ENCODE data around the gene AKT1. TPM values are rescaled to one million over a fixed set of nuclear protein-coding genes. Genes with fewer than 3 reads are reported as not detected.

Gene AKT1
- total RNA-seq, 1 donor from 2014 or later: 155 TPM

DNA sequence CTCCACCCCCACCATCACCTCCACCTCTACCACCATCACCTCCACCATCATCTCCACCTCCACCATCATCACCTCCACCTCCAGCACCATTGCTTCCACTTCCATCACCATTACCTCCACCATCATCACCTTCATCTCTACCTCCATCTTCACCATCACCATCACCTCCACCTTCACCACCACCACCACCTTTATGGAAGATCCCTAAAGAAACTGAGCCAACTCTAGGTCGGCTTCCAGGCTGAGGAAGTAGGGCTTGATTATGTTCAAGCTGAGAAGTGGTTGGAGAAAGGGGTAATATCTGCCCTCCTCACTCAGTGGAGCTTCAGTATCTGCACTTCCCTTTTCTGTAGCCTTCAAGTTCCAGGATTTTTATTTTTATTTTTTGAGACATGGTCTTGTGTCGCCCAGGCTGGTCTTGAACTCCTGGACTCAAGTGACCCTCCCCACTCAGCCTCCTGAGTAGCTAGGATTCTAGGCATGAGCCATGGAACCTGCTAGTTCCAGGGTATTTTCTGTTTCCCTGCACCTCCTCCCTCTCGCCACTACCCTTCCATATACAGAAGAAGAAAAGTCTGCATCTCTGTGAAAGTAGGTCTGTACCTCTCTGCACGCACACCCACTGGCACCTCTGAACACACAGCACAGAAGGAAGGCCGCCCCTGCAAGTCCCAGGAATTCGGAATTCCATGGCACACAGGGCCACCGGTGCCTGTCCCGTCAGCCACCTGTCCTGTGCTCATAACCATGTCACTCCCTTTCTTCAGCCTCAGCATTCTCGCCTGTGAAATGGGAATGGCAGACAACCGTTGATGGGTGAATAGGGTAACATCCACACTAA, 11.3 kb upstream of the AKT1 start:
- H3K27ac Mint-ChIP-seq (ENCODE audit: unreplicated experiment): peak overlapping the region; percentile 5
- no peak for FAIRE-seq
- DNase-seq (ENCODE audit: low read depth): no peak
- H3K9me3 ChIP-seq (ENCODE audit: insufficient read depth, low read depth, low read length): no peaks in the 10 kb centered on the region
- no peak for TF ChIP-seq EZH2 (IDR thresholded peaks at IDR 0.05; ENCODE audit: insufficient read depth, low read length)
- H3K4me3 ChIP-seq (ENCODE audit: insufficient read depth, low read depth, low read length): no peak overlapping the region
- no peak overlapping the region for H3K4me3 Mint-ChIP-seq (ENCODE audit: unreplicated experiment)
- no peaks in the 10 kb centered on the region for H3K79me2 ChIP-seq (ENCODE audit: insufficient read depth, low read length)
- H3K27ac ChIP-seq (ENCODE audit: low read depth, low read length): no peak overlapping the region
- no peaks in the 10 kb centered on the region for H3K36me3 ChIP-seq (ENCODE audit: insufficient read depth, low read length)
- H4K20me1 ChIP-seq (ENCODE audit: insufficient read depth, low read length): peaks cover 26% of the 10 kb centered on the region
- no peaks in the 10 kb centered on the region for H3K27me3 Mint-ChIP-seq (ENCODE audit: low read depth, unreplicated experiment)
- H3K4me1 ChIP-seq (ENCODE audit: insufficient read depth, low read length): peaks cover 13% of the 10 kb centered on the region
- peaks cover 6% of the 10 kb centered on the region for H3K36me3 Mint-ChIP-seq (ENCODE audit: low read depth, unreplicated experiment)
- H3K4me1 Mint-ChIP-seq (ENCODE audit: low read depth, unreplicated experiment): peaks cover 8% of the 10 kb centered on the region
- H3K27me3 ChIP-seq (ENCODE audit: insufficient read depth, low read length): no peaks in the 10 kb centered on the region
- H2AFZ ChIP-seq (ENCODE audit: low read depth, low read length): no peak overlapping the region
- H3K4me2 ChIP-seq (ENCODE audit: low read length): no peak overlapping the region
- no peaks in the 10 kb centered on the region for H3K9me3 Mint-ChIP-seq (ENCODE audit: unreplicated experiment)
- no peak overlapping the region for H3K9ac ChIP-seq (ENCODE audit: low read length)

DNA sequence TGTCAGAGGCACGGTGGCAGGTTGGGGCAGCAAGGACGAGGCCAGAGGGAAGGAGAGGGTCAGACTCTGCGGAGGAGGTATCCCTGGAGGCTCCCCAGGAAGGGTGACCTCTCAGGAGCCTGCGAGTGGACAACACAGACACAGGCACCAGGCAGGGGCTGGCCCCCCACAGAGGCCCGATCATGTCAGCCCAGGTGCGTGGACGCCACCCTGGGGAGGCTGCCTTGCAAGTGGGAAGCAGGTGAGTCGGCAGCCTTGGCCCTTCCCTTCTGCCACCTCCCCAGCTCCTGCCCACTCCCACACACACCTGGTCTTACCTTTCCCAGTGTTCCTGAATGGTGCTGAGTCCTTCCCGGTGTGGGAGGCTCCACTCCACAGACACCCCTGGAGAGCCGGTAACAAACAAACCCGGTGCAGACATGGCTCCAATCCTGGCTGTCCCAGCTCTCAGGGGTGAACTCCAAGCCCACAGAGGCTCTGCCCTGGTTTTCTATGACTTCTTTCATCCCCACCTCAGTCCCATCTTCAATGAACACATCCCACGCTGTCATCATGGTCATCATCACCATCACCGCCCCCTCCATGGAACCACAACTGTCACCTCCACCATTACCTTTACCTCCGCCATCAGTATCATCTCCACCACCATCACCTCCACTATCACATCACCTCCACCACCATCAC, 10.5 kb upstream of the AKT1 start:
- peaks cover 4% of the 10 kb centered on the region for H3K36me3 Mint-ChIP-seq (ENCODE audit: low read depth, unreplicated experiment)
- Histone ChIP-seq H3K27me3 (ENCODE audit: insufficient read depth, low read length) (no peaks in the 10 kb centered on the region), H2AFZ (ENCODE audit: low read depth, low read length) (no peak overlapping the region), H3K27ac (ENCODE audit: low read depth, low read length) (no peak overlapping the region), H3K9me3 (ENCODE audit: insufficient read depth, low read depth, low read length) (no peaks in the 10 kb centered on the region), H3K36me3 (ENCODE audit: insufficient read depth, low read length) (no peaks in the 10 kb centered on the region), H3K4me1 (ENCODE audit: insufficient read depth, low read length) (peaks cover 18% of the 10 kb centered on the region), H3K79me2 (ENCODE audit: insufficient read depth, low read length) (no peaks in the 10 kb centered on the region), H3K9ac (ENCODE audit: low read length) (no peak overlapping the region), H3K4me2 (ENCODE audit: low read length) (peak overlapping the region; percentile 32), H3K4me3 (ENCODE audit: insufficient read depth, low read depth, low read length) (no peak overlapping the region), H4K20me1 (ENCODE audit: insufficient read depth, low read length) (peaks cover 32% of the 10 kb centered on the region)
- H3K27me3 Mint-ChIP-seq (ENCODE audit: low read depth, unreplicated experiment): no peaks in the 10 kb centered on the region
- TF ChIP-seq EZH2 (IDR thresholded peaks at IDR 0.05; ENCODE audit: insufficient read depth, low read length): no peak
- TF ChIP-seq, protein P1, sequence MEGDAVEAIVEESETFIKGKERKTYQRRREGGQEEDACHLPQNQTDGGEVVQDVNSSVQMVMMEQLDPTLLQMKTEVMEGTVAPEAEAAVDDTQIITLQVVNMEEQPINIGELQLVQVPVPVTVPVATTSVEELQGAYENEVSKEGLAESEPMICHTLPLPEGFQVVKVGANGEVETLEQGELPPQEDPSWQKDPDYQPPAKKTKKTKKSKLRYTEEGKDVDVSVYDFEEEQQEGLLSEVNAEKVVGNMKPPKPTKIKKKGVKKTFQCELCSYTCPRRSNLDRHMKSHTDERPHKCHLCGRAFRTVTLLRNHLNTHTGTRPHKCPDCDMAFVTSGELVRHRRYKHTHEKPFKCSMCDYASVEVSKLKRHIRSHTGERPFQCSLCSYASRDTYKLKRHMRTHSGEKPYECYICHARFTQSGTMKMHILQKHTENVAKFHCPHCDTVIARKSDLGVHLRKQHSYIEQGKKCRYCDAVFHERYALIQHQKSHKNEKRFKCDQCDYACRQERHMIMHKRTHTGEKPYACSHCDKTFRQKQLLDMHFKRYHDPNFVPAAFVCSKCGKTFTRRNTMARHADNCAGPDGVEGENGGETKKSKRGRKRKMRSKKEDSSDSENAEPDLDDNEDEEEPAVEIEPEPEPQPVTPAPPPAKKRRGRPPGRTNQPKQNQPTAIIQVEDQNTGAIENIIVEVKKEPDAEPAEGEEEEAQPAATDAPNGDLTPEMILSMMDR (IDR thresholded peaks at IDR 0.05; ENCODE audit: insufficient read depth, low read depth, low read length): no peak
- peaks cover 9% of the 10 kb centered on the region for H3K4me1 Mint-ChIP-seq (ENCODE audit: low read depth, unreplicated experiment)
- FAIRE-seq: no peak
- no peak for DNase-seq (ENCODE audit: low read depth)
- H3K9me3 Mint-ChIP-seq (ENCODE audit: unreplicated experiment): no peaks in the 10 kb centered on the region
- no peak overlapping the region for H3K27ac Mint-ChIP-seq (ENCODE audit: unreplicated experiment)
- peak overlapping the region; percentile 47 for H3K4me3 Mint-ChIP-seq (ENCODE audit: unreplicated experiment)

DNA sequence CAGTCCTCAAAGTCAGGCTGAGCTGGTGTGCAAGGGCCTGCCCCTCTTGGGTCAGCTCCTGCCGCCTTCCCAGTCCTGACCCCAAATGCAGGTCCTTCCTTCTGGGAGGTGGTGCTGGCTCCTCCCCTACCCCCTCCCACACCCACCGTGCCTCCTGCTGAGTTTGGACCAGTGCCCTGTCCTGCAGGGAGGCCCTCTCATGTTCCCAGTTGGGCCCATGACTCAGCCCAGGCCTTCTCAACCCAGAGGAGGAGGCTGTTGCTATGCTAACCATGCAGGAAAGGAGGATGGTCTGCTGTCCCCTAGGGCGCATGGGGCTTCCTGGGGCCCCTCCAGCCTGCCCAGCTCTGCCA, 9.8 kb upstream of the AKT1 start:
- Histone ChIP-seq H3K36me3 (ENCODE audit: insufficient read depth, low read length) (no peaks in the 10 kb centered on the region), H3K27ac (ENCODE audit: low read depth, low read length) (no peak overlapping the region), H4K20me1 (ENCODE audit: insufficient read depth, low read length) (peaks cover 32% of the 10 kb centered on the region), H2AFZ (ENCODE audit: low read depth, low read length) (no peak overlapping the region), H3K4me2 (ENCODE audit: low read length) (peak overlapping the region; percentile 32), H3K27me3 (ENCODE audit: insufficient read depth, low read length) (no peaks in the 10 kb centered on the region), H3K79me2 (ENCODE audit: insufficient read depth, low read length) (no peaks in the 10 kb centered on the region), H3K9me3 (ENCODE audit: insufficient read depth, low read depth, low read length) (no peaks in the 10 kb centered on the region), H3K4me3 (ENCODE audit: insufficient read depth, low read depth, low read length) (no peak overlapping the region), H3K4me1 (ENCODE audit: insufficient read depth, low read length) (peaks cover 18% of the 10 kb centered on the region), H3K9ac (ENCODE audit: low read length) (no peak overlapping the region)
- DNase-seq (ENCODE audit: low read depth) (peak; percentile 73), FAIRE-seq (no peak)
- TF ChIP-seq, protein P1 (IDR thresholded peaks at IDR 0.05; ENCODE audit: insufficient read depth, low read depth, low read length): no peak
- TF ChIP-seq EZH2 (IDR thresholded peaks at IDR 0.05; ENCODE audit: insufficient read depth, low read length): no peak
- Mint-ChIP-seq H3K27ac (ENCODE audit: unreplicated experiment) (no peak overlapping the region), H3K27me3 (ENCODE audit: low read depth, unreplicated experiment) (no peaks in the 10 kb centered on the region), H3K4me3 (ENCODE audit: unreplicated experiment) (no peak overlapping the region), H3K36me3 (ENCODE audit: low read depth, unreplicated experiment) (peaks cover 4% of the 10 kb centered on the region), H3K4me1 (ENCODE audit: low read depth, unreplicated experiment) (peaks cover 9% of the 10 kb centered on the region), H3K9me3 (ENCODE audit: unreplicated experiment) (no peaks in the 10 kb centered on the region)
